GM18870 (cell line): ENCODE results near the gene GNA12.
A peak's percentile ranks its signal among the peaks of the same experiment; 100 is the strongest.
"Not testable (repeated sequence)": the region's sequence is repeated elsewhere in the genome, so short reads cannot be mapped to it uniquely, and the experiment has no call there.

Experiments
- ATAC-seq: cut with Tn5 transposase; IDR thresholded peaks from one replicate; pipeline ENCODE4 v1.9.1; 2021; ENCODE audit warnings: moderate library complexity; ENCODE audit not compliant: unreplicated experiment

The GNA12 gene

GRCh38 chr7:2757904-2758672 is 86.0 kb downstream of the GNA12 start:
- ATAC-seq = peak; percentile 80

GRCh38 chr7:2757361-2757903 is 86.7 kb downstream of the GNA12 start:
- ATAC-seq = peak; percentile 2

GRCh38 chr7:2755531-2755930 is 88.6 kb downstream of the GNA12 start:
- ATAC-seq = no peak

GRCh38 chr7:2754912-2755311 is 89.2 kb downstream of the GNA12 start:
- ATAC-seq = no peak

GRCh38 chr7:2754086-2754485 is 90.0 kb downstream of the GNA12 start:
- ATAC-seq = no peak

GRCh38 chr7:2753148-2753547 is 91.0 kb downstream of the GNA12 start:
- no peak for ATAC-seq

GRCh38 chr7:2751086-2751485 is 93.0 kb downstream of the GNA12 start:
- no peak for ATAC-seq

GRCh38 chr7:2750004-2750407 is 94.1 kb downstream of the GNA12 start:
- no peak for ATAC-seq

GRCh38 chr7:2748684-2749083 is 95.4 kb downstream of the GNA12 start:
- ATAC-seq = not testable (repeated sequence)

- ATAC-seq = not testable (repeated sequence)
These were observed 100.5 kb downstream of the GNA12 start for GRCh38 chr7:2743523-2744185.

GRCh38 chr7:2738766-2739549 is 105.2 kb downstream of the GNA12 start:
- no peak for ATAC-seq

- ATAC-seq = no peak
These were observed 106.2 kb downstream of the GNA12 start for GRCh38 chr7:2737771-2738540.

- ATAC-seq = not testable (repeated sequence)
These were observed 106.9 kb downstream of the GNA12 start for GRCh38 chr7:2737005-2737743.

- no peak for ATAC-seq
These were observed 107.6 kb downstream of the GNA12 start for GRCh38 chr7:2736411-2736914.

- ATAC-seq = no peak
These were observed 108.4 kb downstream of the GNA12 start for GRCh38 chr7:2735744-2736143.

GRCh38 chr7:2734751-2735571 is 109.1 kb downstream of the GNA12 start:
- no peak for ATAC-seq

GRCh38 chr7:2734084-2734686 is 109.9 kb downstream of the GNA12 start:
- ATAC-seq = no peak

GRCh38 chr7:2732959-2733584 is 111.0 kb downstream of the GNA12 start:
- no peak for ATAC-seq
